Cortex of kidney (tissue), 1 donor: ENCODE data around the gene DRD1.
"Not testable (repeated sequence)": the region's sequence is repeated elsewhere in the genome, so short reads cannot be mapped to it uniquely, and the experiment has no call there.

Experiments
- DNase-seq: peaks from one replicate; lab custom pipeline; 2025; lab: John Stamatoyannopoulos, UW

Gene DRD1

GRCh38 chr5:175467983-175468690, 24.2 kb upstream of the DRD1 start:
- no peak for DNase-seq

DNA sequence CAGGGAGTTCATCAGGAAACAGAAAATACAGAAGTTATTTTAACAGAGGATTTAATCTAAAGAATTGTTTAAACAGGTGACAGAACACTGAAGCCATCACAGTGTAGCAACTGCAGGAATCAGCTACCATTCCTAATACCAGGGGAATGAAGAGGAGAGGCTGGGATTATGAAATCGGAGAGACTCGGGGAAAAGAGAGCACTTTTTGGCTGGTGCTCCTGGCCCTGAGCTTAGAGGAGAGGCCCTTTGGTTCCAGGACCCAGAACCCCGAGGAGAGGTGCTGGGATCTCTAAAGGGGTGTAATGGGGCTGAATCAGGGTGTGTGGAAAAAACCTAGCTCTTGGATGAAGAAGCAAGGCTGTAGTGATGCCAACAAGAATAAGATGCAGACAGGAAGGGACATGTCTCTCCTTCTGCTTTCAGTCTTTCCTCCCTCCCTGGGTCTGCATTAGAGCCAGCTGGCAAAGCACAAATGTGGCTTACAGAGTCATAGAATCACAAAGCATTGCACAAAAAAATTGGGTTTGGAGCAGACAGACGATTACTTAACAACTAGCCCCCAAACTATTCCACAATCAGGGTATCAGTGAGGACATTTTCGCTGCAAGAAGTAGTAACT, 22.8 kb upstream of the DRD1 start:
- no peak for DNase-seq

DNA sequence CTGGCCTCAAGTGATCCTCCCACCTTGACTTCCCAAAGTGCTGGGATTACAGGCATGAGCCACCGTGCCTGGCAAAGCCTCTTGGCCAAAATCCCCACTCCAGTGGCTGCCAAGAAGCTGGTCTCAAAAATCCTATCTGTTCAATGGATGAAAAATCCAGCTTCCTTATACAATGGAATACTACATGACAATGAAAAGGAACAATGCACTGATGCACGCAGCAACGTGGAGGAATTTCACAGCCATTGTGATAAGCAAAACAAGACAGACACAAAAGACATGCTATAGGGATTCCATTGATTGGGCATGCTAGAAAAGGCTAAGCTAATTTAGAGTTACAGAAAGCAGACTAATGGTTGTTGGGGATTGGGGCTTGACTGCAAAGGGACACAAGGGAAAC, 21.3 kb upstream of the DRD1 start:
- DNase-seq = no peak

DNA sequence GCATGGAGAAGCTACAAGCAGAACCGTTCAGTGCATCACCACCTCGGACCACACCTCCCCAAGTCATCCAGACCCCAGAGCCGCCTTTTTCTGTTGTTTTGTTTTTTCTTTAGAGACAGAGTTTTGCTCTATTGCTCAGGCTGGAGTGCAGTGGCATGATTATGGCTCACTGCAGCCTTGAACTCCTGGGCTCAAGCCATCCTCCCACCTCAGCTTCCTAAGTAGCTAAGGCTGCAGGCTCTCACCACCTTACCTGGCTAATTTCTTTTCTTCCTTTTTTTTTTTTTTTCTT, 20.9 kb upstream of the DRD1 start:
- DNase-seq = no peak

DNA sequence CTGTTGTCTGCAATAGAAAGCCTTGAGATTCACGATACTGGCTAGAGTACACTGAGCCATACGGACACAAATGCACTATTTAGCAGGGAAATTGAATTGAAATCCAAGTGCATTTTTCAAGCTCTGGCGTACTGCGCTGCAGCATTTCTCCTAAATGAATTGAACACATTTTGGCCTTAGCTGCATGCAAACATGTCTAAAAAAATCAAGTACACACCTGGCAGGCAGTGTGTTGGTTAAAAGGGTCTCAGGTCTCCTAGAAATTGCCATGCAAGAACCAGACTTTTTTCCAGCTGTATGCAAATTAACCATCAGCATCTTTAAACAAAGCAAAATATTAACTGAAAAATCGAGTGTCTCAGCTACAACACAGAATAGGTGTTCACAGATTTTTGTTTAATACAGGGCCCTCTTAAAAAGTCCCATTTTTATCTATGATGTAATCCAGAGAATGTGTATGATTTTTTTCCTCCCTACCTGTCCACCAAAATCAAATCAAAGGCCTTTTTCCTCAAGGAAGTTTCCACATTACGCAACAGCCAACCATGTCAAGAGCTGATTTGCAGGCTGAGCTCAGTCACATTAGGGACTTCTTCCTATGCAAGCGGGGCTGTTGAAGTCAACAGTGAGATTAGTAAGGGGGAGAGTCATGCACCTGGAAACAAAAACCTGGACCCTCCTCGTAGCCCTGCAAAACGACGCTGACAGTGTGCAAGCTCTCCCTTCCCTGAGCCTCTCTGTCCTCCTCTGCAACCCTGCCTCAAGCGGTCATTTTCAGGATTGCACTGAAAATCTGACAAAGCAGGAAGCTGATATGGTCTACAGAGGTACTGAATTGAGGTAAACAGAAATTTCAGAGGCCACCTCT, 20.3 kb upstream of the DRD1 start:
- no peak for DNase-seq

DNA sequence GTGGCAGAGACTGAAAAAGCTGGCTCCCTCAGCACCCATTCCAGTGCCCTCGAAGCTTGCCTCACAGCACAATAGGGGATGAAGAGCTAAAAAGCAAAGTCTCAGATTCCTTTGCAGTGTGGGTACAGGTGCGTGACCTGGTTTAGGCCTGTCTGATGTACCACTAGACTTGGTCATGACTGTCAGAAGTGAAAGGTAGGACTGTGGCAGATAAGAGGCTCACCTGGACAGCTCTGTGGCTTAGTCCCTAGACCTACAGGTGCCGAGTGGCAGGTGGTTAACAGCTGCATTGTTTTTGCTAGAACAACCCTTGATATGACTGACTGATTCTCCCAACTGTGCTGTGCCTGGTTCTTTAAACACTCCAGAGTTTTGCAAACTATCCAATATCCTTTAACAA, 19.7 kb upstream of the DRD1 start:
- DNase-seq = no peak

DNA sequence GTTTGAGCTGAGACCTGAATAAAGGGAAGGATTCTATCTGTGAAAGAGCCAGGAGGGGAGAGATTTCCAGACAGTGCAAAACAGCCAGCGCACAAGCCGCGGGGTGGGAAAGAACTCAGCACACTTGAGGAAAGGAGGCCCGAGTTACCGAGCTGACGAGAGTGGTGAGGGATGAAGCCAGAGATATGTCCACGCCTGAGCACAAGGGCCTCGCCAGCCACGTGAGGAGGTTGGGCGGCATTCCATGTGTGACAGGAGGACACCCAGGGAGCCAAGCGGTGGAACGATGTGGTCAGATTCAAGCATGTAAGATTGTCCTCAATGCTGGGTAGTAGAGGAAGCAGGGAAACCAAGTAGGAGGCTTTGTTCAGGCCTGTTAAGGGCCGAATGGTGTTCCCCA, 17.4 kb upstream of the DRD1 start:
- DNase-seq = no peak

- DNase-seq = no peak
Observed at GRCh38 chr5:175460552-175460951, 16.6 kb upstream of the DRD1 start.

DNA sequence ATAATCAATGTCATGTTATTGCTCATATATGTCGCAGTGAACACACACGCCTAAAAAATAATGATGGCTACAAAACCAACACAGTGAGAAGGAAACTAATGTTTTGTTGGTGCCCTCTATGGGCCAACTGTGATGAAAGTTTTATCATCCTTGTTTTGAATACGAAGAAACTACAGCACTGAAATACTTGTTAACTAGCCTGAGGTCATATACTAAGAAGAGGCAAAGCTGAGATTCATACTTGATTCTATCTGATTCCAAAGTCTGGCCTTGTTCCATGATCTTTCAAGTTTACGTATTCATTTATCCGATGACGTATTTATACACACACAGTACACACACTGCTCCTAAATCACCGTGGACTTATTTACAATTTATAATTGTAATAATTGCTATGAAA, 16.1 kb upstream of the DRD1 start:
- DNase-seq = no peak

GRCh38 chr5:175457466-175457865, 13.5 kb upstream of the DRD1 start:
- no peak for DNase-seq

DNA sequence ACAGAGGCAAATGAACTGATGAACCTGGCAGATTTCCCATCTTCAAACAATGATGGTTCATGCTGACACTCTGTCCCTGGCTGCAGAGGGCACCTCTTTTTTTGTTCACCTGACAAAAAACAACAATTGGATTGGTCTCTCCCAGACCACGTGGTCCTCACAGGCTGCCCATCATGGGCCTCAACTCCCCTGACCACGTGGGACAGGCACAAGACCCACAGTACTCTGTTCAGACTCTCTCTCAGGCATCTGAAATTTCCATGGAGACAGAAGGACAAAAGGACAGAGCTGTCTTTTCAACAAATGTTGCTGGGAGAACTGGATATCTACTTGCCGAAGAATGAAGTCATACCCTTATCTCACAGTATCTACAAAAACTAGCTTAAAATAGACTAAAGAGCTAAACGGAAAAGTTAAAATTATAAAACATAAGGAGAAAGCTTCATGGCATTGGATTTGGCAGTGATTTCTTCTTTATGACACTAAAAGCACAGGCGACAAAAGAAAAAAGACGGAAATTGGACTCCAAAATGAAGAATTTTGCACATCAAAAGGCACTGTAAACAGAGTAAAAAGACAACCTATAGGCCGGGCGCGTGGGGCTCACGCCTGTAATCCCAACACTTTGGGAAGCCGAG, 12.2 kb upstream of the DRD1 start:
- DNase-seq = no peak

- not testable (repeated sequence) for DNase-seq
Observed at GRCh38 chr5:175454338-175454737, 10.4 kb upstream of the DRD1 start.

DNA sequence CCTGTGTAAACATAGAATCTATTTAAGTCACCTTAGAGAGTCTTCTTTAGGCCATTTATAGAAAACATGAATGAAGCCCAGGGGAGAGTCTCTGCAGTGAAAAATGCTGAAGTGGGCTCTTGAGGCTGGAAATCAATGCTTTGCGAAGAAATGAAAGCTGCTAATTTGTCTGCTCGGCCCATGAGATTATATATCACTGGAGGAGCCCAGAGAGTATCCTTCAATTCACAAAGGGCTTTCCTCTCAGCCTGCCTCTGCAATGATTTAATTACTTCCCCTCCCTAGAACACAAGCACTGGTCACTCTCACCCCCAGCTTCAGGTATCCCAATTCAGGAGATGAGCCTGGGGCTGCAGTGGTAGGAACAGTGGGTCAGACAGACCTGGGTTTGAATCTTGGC, 8.2 kb upstream of the DRD1 start:
- DNase-seq = no peak

DNA sequence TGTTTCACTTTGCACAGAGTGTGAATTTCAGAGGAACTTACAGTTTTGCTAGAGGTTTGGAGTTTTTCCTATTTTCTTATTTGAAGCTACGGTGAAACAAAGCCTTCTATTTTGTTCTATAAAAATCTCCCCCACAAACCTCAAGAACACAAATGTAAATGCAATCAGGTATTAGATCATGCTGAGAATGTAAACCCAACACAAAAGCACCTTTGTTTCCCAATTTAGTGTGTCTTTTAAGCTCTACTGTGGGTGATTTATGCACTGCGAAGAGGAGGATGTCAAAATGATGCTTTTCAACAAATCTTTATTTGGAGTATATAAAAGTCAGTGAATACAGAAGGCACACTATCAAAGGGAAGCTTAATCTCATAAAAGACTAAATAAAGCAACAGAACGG, 4.3 kb upstream of the DRD1 start:
- no peak for DNase-seq

DNA sequence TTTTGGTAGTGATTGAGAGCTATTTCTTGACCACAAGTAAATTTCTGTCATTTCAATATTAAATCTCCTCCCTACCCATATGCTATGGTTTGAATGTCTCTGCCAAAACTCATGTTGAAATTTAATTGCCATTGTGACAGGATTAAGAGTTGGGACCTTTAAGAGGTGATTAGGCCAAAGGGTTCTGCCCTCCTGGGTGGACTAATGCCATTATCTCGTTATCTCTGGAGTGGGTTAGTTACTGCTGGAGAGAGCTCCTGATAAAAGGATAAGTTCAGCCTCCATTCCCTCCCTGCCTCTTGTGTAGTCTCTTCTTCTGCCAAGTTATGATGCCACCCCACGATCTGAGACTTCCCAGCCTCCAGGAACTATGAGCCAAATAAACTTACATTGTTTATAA, 3.6 kb upstream of the DRD1 start:
- DNase-seq = no peak

DNA sequence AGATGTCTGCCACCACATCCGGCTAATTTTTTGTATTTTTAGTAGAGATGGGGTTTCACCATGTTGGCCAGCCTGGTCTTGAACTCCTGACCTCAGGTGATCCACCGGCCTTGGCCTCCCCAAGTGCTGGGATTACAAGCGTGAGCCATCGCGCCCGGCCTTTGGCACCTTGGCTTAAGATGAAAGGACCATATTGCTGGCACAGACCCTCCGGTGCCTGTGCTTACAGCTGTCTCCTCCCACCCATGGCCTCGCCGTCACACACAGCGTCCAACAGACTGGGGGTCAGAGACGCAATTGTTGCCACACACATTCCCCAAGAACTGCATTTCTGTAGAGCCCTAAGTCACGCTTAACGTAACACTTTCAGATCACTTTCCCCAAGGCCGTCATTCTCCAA, 2.4 kb upstream of the DRD1 start:
- not testable (repeated sequence) for DNase-seq

GRCh38 chr5:175444905-175445456, 999 bp upstream of the DRD1 start:
- no peak for DNase-seq

- no peak for DNase-seq
Observed at GRCh38 chr5:175443514-175444059, 395 bp downstream of the DRD1 start.

DNA sequence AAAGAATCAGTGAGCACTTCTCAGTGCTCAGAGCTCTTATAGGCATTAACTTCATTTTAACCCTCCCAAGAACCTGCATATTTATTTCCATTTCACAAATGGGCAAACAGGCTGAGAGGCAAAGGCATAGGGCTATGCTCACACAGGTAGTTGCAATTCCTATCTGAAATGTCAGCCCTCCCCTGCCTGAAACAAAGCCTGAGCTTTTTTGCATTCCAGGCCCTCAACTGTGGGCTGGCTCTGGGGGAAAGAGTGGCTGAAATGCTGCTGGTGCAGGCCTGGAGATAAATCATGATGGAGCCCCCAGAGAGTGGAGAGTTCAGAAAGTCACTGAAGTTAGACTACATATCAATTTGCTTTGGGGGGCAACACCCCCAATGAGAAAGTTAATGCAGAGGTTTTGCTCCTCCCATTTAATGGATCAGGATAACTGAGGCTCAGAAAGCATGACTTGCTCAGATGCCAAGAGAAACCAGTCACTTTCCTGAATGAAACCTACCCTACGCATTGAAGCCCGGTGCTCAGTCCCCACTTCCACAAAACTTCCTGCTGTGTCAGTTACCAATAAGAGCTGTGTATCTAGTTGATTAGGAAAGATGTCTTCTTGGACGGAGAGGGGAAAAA, 5.6 kb downstream of the DRD1 start:
- no peak for DNase-seq

GRCh38 chr5:175436359-175436758, 7.6 kb downstream of the DRD1 start:
- DNase-seq = no peak

GRCh38 chr5:175434800-175435199, 9.2 kb downstream of the DRD1 start:
- no peak for DNase-seq

- DNase-seq = no peak
Observed at GRCh38 chr5:175427762-175428161, 16.2 kb downstream of the DRD1 start.
